ENCODE data around the gene MLLT6.
"Not testable (repeated sequence)": the region's sequence is repeated elsewhere in the genome, so short reads cannot be mapped to it uniquely, and the experiment has no call there.

MLLT6 gene

GRCh38 chr17:38726145-38726544 is 21.1 kb downstream of the MLLT6 start:
- DNase-seq (ENCODE audit: low spot score) = not testable (repeated sequence)

- DNase-seq (ENCODE audit: low spot score) = peak; percentile 28
Observed at GRCh38 chr17:38727736-38728135, 22.7 kb downstream of the MLLT6 start.

GRCh38 chr17:38728290-38728831 is 23.3 kb downstream of the MLLT6 start:
- DNase-seq (ENCODE audit: low spot score) = peak; percentile 84

GRCh38 chr17:38729368-38729885 is 24.4 kb downstream of the MLLT6 start:
- DNase-seq (ENCODE audit: low spot score) = no peak

GRCh38 chr17:38729886-38730525 is 24.9 kb downstream of the MLLT6 start, which contains the start of gene CISD3:
TSS of gene CISD3 (plus strand) at chr17:38730341. CDS start at chr17:38730359, 18 bp downstream.
- peak; percentile 87 for DNase-seq (ENCODE audit: low spot score)

GRCh38 chr17:38730526-38731379 is 25.7 kb downstream of the MLLT6 start:
- no peak for DNase-seq (ENCODE audit: low spot score)

GRCh38 chr17:38731526-38732294 is 26.6 kb downstream of the MLLT6 start:
- no peak for DNase-seq (ENCODE audit: low spot score)

GRCh38 chr17:38732376-38733281 is 27.6 kb downstream of the MLLT6 start:
- DNase-seq (ENCODE audit: low spot score) = no peak

GRCh38 chr17:38733282-38733981 is 28.4 kb downstream of the MLLT6 start:
- DNase-seq (ENCODE audit: low spot score) = no peak

- DNase-seq (ENCODE audit: low spot score) = peak; percentile 35
Observed at GRCh38 chr17:38733982-38734973, 29.2 kb downstream of the MLLT6 start.

GRCh38 chr17:38735161-38735997 is 30.3 kb downstream of the MLLT6 start:
- peak; percentile 65 for DNase-seq (ENCODE audit: low spot score)

- DNase-seq (ENCODE audit: low spot score) = no peak
Observed at GRCh38 chr17:38738007-38738662, 33.1 kb downstream of the MLLT6 start.

- no peak for DNase-seq (ENCODE audit: low spot score)
Observed at GRCh38 chr17:38738686-38739085, 33.6 kb downstream of the MLLT6 start.

- no peak for DNase-seq (ENCODE audit: low spot score)
Observed at GRCh38 chr17:38739305-38739704, 34.2 kb downstream of the MLLT6 start.

- DNase-seq (ENCODE audit: low spot score) = no peak
Observed at GRCh38 chr17:38740044-38740443, 35.0 kb downstream of the MLLT6 start.

GRCh38 chr17:38740806-38741205 is 35.7 kb downstream of the MLLT6 start:
- DNase-seq (ENCODE audit: low spot score) = no peak

- DNase-seq (ENCODE audit: low spot score) = no peak
Observed at GRCh38 chr17:38741461-38741860, 36.4 kb downstream of the MLLT6 start.
